Spleen (tissue), 11 donors: ENCODE results near the gene H6PD. TPM values are rescaled to one million over a fixed set of nuclear protein-coding genes. Genes with fewer than 3 reads are reported as not detected.

Experiments used
- DNase-seq: peaks from one replicate; pipeline ENCODE4 v3.0.0-alpha.2; 2020
- H3K27ac ChIP-seq, 8 donors: fragments of 200-600 bp; sonication (generic) in 7 of 8; 1 replicate in 4 of 8; 2 replicates in 4 of 8; pipeline versions ENCODE4 v1.5.0 to v1.8.0; 2016 to 2021; ENCODE audit warnings: inconsistent platforms in 4 of 8, mild to moderate bottlenecking in 4 of 8, moderate library complexity in 1 of 8
- H3K27me3 ChIP-seq, 7 donors: fragments of 200-600 bp; sonication (generic) in 6 of 7; replicated peaks in 1 of 7; 1 replicate in 4 of 7; 2 replicates in 3 of 7; pipeline versions ENCODE4 v1.5.0 to v1.8.0; 2016 to 2021; ENCODE audit warnings: inconsistent platforms in 3 of 7, mild to moderate bottlenecking in 1 of 7
- H3K36me3 ChIP-seq, 6 donors: fragments of 200-600 bp; sonication (generic) in 5 of 6; 1 replicate in 4 of 6; 2 replicates in 2 of 6; pipeline versions ENCODE4 v1.5.0 to v1.8.0; 2016 to 2021; ENCODE audit warnings: inconsistent platforms in 2 of 6
- H3K4me1 ChIP-seq, 6 donors: fragments of 200-600 bp; sonication (generic) in 5 of 6; 1 replicate in 3 of 6; 2 replicates in 3 of 6; pipeline versions ENCODE4 v1.5.0 to v1.8.0; 2016 to 2021; ENCODE audit warnings: inconsistent platforms in 3 of 6
- H3K4me3 ChIP-seq, 8 donors: fragments of 200-600 bp; sonication (generic) in 7 of 8; 1 replicate in 4 of 8; 2 replicates in 4 of 8; pipeline versions ENCODE4 v1.5.0 to v1.8.0; 2016 to 2021; ENCODE audit warnings: inconsistent platforms in 4 of 8, mild to moderate bottlenecking in 4 of 8, moderate library complexity in 2 of 8
- H3K9me3 ChIP-seq, 8 donors: fragments of 200-600 bp; sonication (generic) in 7 of 8; 1 replicate in 4 of 8; 2 replicates in 4 of 8; pipeline versions ENCODE4 v1.5.0 to v1.8.0; 2016 to 2021; ENCODE audit warnings: inconsistent platforms in 4 of 8
- CTCF ChIP-seq, 11 experiments: fragments of 200-600 bp in 7 of 11; fragments of 450-650 bp in 4 of 11; sonication (generic) in 4 of 11; IDR thresholded peaks in 8 of 11; conservative IDR thresholded peaks in 3 of 11; 1 replicate in 7 of 11; 2 replicates in 4 of 11; pipeline versions ENCODE4 v1.4.0 to v1.8.0; 2016 to 2021; ENCODE audit warnings: antibody characterized with exemption in 11 of 11, inconsistent platforms in 4 of 11, mild to moderate bottlenecking in 1 of 11
- POLR2A ChIP-seq, 3 donors: fragments of 450-650 bp; IDR thresholded peaks; one replicate each; pipeline ENCODE4 v1.5.1; 2017; ENCODE audit warnings: antibody characterized with exemption in 3 of 3, mild to moderate bottlenecking in 1 of 3
- POLR2AphosphoS5 ChIP-seq, 3 donors: sonication (generic); formaldehyde crosslinking; IDR thresholded peaks; one replicate each; pipeline ENCODE4 v1.5.1; 2017; ENCODE audit warnings: antibody characterized with exemption in 3 of 3
- WGBS, 5 donors: extraction: QIAGEN DNeasy Blood & Tissue Kit in 3 of 5; methylation state at CpG; one replicate each; pipeline versions ENCODE4 v1.1.5 to v1.1.7; 2013 to 2018; 5-methylcytosine and 5-hydroxymethylcytosine counted together
- intact Hi-C: fragments of 100-400 bp; cut with DNase I; formaldehyde crosslinking; loops from one replicate; pipeline ENCODE4 v1.15.0; 2023; ENCODE audit warnings: low total_unique reads
- polyA plus RNA-seq, 3 donors: library from polyadenylated mRNA; stranded (reverse); fragments of 200-250 nt; gene quantifications; one replicate each; pipeline ENCODE4 v1.2.1, GENCODE V29; 2013
- total RNA-seq, 7 donors: library from RNA; depleted of rRNA in 3 of 7; stranded (reverse); fragments of >200 nt in 3 of 7; fragmentation: NEBNext Ultra II Directional in 4 of 7; extraction: Animal tissue kit (Norgen Biotek cat#: 25700) in 4 of 7; gene quantifications; one replicate each; pipeline versions ENCODE4 v1.1.0 to v1.2.1, GENCODE V29; 2016 to 2021
- donor health status: healthy with polysubstance abuse.
- donor health status: DM: no; HTN: no; CAD: no; lungs with moderate emphysema.
- donor health status: DM: no; HTN: no; CAD: no.
- donor health status: Bipolar disorder and iron deficiency.
- donor health status: healthy.
- donor health status: DM: no; HTN: no; CAD: no.
- donor health status: DM: yes; HTN: yes; CAD: no.

The H6PD gene
- total and polyA plus RNA-seq, 10 donors, result 4.5 to 55.3 (median 35.5) TPM

GRCh38 chr1:9262096-9262986 is 27.8 kb downstream of the H6PD start:
- TF ChIP-seq CTCF (IDR thresholded peaks at IDR 0.05 in 8 of 11, conservative IDR thresholded peaks at IDR 0.05 in 3 of 11), result no peak
- TF ChIP-seq POLR2A (IDR thresholded peaks at IDR 0.05), result no peak
- TF ChIP-seq POLR2AphosphoS5 (IDR thresholded peaks at IDR 0.05), result peak in 1 of 3 donors; percentile 8
- intact Hi-C loops, result no loop called here
- no peaks in the 10 kb centered on the region for H3K9me3 ChIP-seq
- H3K27me3 ChIP-seq, result no peaks in the 10 kb centered on the region
- no peak overlapping the region for H3K4me3 ChIP-seq
- H3K4me1 ChIP-seq, result peaks cover 0 to 38% (median 4%) of the 10 kb centered on the region in 6 donors
- DNase-seq, result peak; percentile 54
- peaks cover 0 to 74% (median 42%) of the 10 kb centered on the region in 6 donors for H3K36me3 ChIP-seq
- 88 to 94% (median 91%) methylated on average over 20 to 33 of the region's 33 CpGs for WGBS, 5 donors
- no peak overlapping the region for H3K27ac ChIP-seq

- WGBS, 5 donors, result 93 to 97% (median 94%) methylated on average over 26 of the region's 26 CpGs
- no peak overlapping the region for H3K27ac ChIP-seq
- intact Hi-C loops, result no loop called here
Observed at GRCh38 chr1:9263276-9263855, 28.8 kb downstream of the H6PD start.

GRCh38 chr1:9263984-9264872 is 29.7 kb downstream of the H6PD start:
- Histone ChIP-seq H3K4me3 (no peak overlapping the region), H3K27ac (no peak overlapping the region), H3K9me3 (no peaks in the 10 kb centered on the region), H3K4me1 (peaks cover 0 to 37% (median 8%) of the 10 kb centered on the region in 6 donors), H3K27me3 (no peaks in the 10 kb centered on the region), H3K36me3 (peaks cover 0 to 83% (median 43%) of the 10 kb centered on the region in 6 donors)
- intact Hi-C loops, result no loop called here
- DNase-seq, result peak; percentile 40
- WGBS, 5 donors, result 93 to 97% (median 94%) methylated on average over 32 to 50 of the region's 50 CpGs
- TF ChIP-seq POLR2AphosphoS5 (IDR thresholded peaks at IDR 0.05) (peak in 1 of 3 donors; percentile 54), CTCF (IDR thresholded peaks at IDR 0.05 in 8 of 11, conservative IDR thresholded peaks at IDR 0.05 in 3 of 11) (no peak)

More at GRCh38 chr1:9263276-9263855, 28.8 kb downstream of the H6PD start:
- peak; percentile 52 for DNase-seq
- Histone ChIP-seq H3K9me3 (no peaks in the 10 kb centered on the region), H3K4me3 (no peak overlapping the region), H3K4me1 (peaks cover 0 to 31% (median 4%) of the 10 kb centered on the region in 6 donors), H3K36me3 (peaks cover 0 to 74% (median 42%) of the 10 kb centered on the region in 6 donors), H3K27me3 (no peaks in the 10 kb centered on the region)
- TF ChIP-seq POLR2AphosphoS5 (IDR thresholded peaks at IDR 0.05), result no peak
- TF ChIP-seq CTCF (IDR thresholded peaks at IDR 0.05 in 8 of 11, conservative IDR thresholded peaks at IDR 0.05 in 3 of 11), result no peak
- TF ChIP-seq POLR2A (IDR thresholded peaks at IDR 0.05), result no peak
